NCI-H524 (cell line): ENCODE results near the gene OTUD5.
"Not testable (repeated sequence)": the region's sequence is repeated elsewhere in the genome, so short reads cannot be mapped to it uniquely, and the experiment has no call there.

ENCODE experiments used
- DNase-seq, 2 experiments: peaks; one replicate each; lab custom pipeline; 2025; lab: John Stamatoyannopoulos, UW

Gene OTUD5, protein sequence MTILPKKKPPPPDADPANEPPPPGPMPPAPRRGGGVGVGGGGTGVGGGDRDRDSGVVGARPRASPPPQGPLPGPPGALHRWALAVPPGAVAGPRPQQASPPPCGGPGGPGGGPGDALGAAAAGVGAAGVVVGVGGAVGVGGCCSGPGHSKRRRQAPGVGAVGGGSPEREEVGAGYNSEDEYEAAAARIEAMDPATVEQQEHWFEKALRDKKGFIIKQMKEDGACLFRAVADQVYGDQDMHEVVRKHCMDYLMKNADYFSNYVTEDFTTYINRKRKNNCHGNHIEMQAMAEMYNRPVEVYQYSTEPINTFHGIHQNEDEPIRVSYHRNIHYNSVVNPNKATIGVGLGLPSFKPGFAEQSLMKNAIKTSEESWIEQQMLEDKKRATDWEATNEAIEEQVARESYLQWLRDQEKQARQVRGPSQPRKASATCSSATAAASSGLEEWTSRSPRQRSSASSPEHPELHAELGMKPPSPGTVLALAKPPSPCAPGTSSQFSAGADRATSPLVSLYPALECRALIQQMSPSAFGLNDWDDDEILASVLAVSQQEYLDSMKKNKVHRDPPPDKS

DNA sequence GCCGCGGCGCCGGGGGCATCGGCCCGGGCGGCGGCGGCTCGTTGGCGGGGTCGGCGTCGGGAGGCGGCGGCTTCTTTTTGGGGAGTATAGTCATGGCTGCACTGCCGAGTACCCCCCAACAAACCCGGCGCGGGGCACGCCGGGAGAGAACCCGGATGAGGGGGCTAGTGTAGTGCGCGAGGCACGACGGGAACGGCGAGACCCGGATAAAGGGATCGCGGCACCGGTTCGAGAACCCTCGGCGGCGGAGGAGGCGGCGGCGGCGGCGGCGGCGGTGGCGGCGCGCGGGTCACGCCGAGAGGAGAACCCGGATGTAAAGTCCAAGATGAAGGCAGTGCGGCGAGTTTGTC, at the start of gene OTUD5:
Gene OTUD5 (minus strand): TSS at position 131 of the 350 bp plus-strand sequence. CDS start 37 bp downstream, at position 94.
- peak; percentile 78 to 85 for DNase-seq

DNA sequence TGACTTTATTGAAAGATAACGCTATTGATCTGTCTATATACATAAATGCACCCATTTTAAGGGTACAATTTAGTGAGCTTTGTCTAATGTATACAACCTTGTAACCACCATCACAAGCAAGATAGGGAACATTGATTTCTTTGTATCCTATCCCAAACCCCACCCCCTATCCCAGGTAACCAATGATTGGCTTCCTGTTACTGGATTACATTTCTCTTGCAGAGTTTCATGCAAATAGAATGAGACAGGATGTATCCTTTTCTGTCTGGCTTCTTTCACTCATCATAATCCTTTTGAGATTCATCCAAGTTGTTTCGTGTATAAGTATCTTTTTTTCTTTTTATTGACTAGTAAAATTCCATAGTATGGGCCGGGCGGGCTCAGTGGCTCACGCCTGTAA, 46.3 kb upstream of the OTUD5 start:
- no peak for DNase-seq

DNA sequence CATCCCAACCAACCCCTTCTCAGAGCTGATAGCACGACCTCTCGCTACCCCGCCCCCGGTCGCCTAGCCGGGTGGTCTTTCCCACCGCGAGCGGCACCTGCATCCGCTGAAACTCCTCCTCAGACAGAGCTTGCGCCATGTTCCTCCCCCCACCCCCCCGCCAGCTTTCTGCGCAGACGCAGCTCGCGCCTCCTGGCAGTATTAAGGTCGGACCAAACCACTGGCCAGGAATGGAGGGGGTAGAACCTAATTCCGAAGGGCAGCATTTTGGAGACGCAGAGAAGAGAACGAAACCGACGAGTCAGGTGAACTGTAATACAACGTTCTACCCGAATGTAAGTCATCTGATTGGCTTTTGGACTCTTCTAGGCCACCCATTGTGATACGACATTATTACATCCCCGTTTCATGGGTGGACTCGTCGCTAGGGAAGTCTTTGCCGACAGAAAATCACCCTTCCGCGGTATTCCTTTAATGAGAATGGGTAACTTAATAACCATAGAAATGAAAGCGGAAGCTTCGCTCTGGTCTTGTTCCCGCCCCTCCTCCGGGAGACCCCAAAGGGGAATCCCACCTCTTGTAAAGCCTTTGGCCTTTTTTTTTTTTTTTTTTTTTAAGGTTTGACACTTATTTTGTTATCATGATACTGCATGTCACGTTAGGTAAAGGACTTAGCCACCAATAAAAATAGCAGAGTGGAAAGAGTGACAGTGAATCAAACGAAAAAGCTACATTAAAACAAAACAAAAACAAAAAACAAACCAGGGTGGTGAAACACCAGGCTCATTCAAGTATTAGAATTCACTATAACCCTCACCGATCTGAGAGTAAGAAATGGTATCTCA, 44.9 kb upstream of the OTUD5 start, which contains the start of gene GRIPAP1:
Gene GRIPAP1 (minus strand): TSS at position 174 of the 845 bp plus-strand sequence. CDS start 35 bp downstream, at position 139.
- peak; percentile 79 to 91 for DNase-seq

DNA sequence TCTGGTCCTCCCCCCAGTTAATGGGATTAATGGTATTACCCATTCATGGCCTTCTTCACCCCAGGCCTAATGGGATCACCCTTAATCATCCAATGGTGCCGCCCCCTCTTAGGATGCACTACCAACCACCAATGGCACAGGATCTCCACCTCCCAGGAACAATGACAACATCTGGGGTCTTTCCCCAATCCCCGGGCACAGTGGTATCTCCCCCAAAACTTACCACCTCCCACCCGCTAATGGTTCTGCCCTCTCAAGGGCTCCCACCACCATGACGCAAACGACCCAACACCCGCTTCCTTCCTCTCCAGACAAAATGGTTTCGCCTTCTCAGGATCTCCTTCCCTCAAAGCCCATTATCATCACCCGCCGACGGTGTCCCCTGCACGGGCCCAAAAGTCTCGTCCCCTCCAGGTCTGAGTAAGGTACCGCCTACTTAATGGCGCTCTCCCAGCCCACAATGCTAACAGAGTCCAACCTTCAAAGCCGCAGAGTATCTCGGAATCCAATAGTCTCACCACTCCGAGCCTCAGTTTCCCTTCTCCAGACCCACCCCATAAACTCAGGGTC, 44.2 kb upstream of the OTUD5 start:
- DNase-seq, result peak; percentile 86 to 88

DNA sequence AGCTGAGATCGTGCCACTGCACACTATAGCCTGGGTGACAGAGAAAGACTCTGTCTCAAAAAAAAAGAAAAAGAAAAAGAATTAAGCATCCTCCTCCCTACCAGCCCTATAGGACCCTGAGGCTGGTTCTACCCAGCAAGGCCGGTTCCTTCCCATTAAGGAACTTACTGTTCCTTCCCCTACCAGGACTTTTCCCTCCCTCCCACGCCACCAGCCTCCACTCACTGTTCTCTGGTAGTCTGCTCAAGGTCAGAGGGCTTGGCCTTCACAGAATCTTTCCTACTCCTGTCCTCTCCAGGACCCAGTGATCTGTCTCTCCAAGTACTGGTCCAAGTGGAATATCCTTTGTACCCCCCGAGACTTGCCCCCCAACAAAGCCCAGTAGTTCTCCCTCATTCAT, 43.2 kb upstream of the OTUD5 start:
- no peak for DNase-seq

DNA sequence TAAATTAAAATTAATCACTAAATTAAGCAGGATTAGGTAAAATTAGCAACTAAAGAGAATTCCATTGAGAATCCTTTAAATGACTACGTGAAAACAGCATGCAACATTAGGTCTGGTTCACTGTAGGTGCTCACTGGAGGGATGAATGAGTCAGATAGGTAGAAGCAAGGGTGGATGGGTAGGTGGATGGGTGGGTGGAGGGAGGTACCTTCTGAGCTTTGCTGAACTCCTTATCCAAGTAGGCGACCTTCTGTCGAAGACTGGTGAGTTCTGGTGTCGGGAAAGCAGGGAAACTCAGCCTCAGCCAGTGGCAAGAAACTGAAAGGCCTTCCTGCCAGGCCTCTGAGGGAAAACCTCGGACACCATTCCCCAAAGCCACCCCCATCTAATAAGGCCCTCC, 41.6 kb upstream of the OTUD5 start:
- DNase-seq, result no peak

DNA sequence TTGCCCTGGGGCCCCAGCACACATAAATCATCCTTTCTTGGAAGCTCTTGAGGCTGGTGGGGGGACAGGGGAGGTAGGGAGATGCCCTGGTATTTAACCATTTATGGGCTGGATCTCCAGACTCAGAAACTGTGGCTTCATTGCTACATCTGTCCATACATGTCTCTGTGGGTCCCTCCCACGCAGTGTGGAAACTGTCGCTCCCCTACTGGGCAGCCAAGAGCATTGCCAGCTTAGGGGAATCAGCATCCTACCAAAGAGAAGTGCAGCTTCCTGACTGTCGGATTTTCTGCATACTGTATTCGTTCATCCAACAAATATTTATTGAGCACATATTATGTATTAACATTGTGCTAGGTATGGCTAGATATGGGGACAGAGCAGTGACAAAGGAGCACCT, 41.0 kb upstream of the OTUD5 start:
- no peak for DNase-seq

DNA sequence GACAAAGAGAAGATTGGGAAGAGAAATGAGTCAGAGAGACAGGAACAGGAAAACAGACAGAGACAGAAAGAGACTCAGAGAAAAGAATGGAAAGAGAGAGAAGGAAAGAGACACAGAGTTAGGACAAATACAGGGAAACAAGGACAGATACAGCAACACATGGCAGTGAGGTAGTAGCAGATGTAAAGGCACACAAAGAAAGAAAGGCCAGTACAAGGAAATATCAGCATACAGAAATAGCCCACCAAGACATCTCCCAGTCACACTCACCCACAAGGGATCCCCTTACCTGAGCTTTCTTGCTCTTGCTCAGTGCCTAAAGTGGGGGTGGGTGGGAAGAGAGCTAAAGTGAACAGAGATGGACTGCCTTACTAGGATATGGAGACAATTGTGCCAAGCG, 40.5 kb upstream of the OTUD5 start:
- no peak for DNase-seq

DNA sequence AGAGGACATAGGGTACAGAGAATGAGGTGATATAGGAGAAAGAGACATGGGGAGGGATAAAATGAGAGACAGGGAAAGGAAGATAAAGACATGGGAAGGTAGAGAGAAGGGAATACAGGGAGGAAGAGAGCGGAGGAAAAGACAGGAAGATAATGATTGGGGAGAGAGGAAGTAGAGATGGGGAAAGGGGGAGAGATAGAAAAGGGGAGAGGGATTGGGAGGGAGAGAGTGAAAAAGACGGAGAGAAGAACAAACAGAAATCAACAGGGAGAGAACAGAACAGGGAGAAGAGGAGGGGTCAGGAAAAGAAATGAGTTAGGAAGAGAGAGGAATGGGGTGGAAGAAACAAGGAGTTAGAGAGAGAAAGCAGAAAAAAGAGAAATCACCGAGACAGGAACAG, 40.0 kb upstream of the OTUD5 start:
- DNase-seq, result no peak

DNA sequence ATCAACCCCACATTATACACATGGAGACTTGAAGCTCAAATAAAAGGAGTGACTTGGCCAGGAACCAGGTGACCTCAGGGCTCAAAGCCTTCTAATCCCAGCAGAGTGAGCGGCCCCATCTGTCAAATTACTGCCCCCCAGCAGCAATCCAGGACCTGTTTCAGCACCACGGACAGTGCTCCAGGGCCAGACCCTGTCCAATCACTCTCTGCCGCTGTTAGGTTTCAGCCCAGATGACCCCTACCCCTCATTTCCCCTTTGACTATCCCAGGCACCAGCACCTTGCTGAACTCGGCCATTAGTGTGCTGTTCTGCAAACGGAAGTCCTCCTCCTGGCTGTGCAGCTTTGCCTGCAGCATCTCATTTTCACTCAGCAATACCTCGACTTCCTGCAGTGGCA, 39.6 kb upstream of the OTUD5 start:
- DNase-seq, result peak in 1 of 2 experiments; percentile 30

DNA sequence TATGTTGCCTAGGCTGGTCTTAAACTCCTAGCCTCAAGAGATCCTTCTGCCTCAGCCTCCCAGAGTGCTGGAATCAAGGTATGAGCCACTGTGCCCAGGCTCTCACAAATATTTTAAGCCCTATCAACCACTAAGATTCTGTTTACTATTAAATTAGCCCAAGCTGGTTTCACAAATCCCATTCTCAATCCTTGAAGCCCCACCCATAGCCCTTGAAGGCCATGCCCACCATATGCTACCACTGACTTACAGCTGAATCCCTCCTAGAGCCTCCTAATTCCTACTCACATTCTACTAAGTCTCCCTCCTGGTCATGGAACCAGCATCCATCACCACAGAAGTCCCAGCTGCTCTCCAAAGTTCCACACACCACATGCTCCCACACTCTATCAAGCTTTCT, 34.9 kb upstream of the OTUD5 start:
- peak; percentile 81 to 92 for DNase-seq

DNA sequence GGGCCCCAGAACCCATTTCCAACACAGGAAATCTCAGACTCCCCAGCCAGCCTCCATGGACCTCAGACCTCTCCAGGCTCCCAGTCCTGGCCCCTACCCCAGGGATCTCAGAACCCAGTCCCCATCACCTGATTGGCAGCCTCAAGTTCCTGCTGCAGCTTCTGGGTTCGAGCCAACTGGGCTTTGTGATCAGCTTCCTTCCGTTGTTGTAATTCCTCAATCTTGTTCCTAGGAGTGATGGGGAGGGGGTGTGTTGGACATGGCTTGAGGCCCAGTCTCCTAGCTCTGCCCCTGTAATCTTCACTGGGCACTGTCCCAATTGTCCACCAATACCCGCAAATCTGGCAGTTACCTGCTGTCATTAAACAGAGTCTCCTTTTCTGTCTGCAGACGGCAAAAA, 32.1 kb upstream of the OTUD5 start:
- no peak for DNase-seq

DNA sequence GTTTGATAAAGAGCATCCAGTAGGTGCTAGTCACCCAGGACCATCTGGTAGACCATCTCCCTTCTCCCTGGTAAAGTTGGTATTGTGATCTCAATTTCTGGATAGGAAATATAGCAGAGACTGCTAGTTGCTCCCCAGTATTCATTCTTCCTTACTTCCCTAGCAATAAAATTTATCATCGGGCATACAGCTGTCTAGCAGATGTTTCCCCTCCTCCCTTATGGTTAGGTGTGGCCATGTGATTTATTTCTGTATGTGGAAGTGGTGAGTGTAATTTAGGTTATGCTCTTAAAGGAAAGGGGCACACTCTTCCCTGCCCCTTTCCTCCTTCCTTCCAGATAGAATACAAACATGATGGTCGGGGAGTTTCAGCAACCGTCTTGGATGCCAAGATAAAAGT, 26.5 kb upstream of the OTUD5 start:
- no peak for DNase-seq

DNA sequence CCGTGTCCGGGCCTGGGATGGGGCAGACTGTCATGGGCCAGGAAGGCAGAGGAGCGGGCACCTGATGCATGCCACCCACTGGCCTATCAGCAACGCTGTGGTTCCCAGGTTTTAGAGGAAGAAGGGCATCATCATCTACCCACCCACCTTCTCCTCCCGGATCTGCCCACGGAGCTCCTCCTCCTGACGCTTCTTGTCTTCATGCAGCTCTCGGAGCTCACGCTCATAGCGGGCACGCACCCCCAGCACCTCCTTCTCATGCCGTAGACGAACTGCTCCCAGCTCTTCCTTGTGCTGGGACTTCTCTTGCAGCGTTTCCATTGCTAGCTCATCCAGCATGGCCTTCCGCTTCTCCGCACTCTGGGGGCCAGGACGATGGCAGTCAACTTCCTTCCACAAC, 25.7 kb upstream of the OTUD5 start:
- no peak for DNase-seq

DNA sequence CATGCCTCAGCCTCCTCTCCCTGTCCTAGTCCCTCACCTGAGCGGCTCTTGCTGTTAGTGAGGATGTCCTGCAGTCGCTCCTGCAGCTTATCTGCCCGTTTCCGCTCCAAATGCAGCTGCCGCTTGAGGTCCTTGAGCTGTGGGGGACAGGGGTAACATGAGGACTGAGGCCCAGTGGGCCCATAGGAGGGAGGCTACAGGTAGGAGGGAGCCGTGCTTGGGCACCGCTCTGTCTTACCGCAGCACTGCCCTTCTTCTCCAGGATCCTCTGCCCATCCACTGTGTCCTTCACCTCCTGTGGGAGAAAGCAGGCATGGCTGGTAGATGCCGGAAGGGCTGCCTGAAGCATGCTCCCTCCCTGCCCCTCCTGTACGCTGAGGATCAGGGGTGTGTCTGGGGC, 23.8 kb upstream of the OTUD5 start:
- no peak for DNase-seq

DNA sequence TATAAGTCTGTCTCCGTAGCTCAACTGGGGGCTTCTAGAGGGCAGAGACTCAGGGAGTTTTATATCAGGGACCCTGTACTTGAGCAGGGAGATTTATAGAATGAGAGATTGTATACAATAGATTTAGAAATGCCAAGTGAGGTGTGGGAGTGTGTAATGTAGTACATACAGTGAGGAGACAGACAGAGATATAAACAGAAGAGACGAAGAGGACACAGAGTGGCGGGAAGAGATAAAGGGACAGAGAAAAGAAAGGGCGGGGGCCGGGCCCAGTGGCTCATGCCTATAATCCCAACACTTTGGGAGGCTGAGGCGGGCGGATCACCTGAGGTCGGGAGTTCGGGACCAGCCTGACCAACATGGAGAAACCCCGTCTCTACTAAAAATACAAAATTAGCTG, 22.9 kb upstream of the OTUD5 start:
- not testable (repeated sequence) for DNase-seq

DNA sequence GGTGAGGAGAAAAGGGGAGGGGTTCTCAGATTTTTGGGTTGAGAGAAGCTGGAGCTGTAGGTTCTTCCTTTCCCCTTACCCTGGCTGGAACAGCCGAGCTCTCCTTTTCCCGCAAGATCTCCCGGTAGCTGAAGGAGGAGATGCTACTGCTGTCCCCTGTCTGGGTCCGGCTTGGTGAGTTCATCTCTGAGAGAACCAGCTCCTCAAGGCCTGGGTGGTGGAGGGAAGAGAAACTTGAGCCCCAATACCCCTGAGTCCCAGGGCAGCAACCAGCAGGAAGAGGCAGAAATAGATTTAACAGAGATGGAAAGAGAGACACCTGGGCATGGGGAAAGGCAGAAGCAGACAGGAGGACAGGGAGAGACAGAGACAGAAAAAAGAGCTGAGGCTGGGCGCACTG, 20.8 kb upstream of the OTUD5 start:
- DNase-seq, result no peak

DNA sequence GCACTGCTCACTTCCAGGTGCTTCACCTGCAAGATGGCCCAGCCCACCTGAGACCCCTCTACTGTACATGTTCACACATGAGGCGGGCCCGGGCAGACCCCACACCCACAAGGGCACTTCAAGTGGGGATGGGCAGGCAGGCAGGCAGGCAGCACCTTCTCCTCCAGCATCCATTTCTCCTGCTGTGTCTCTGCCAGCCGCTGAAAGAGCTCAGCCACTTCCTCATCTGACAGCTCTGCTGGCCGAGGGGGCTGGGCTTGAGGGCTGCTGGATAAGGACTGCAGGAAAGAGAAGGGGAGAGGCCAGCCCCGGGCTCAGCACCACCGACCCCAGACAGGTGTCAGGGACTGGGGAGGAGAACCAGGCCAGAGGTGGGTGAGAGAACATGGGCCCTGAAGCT, 18.7 kb upstream of the OTUD5 start:
- no peak for DNase-seq

DNA sequence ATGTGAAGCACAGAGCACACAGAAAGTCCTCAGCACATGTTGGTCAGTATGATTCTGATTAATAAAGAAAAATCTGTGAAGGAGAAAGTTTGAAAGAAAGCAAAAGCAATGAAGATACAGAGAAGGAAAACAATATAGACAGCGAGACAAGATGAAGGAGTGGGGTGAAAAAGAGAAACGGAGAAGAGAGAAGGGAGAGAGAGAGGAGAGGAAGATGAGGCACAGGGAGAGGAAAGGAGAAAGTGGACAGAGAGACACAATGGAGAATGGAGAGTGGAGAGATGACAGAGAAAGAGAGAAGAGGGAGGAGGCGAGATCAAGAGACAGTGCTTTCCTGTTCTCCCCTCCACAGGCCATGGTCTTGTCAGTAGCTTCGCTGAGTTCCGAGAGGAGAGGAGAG, 18.1 kb upstream of the OTUD5 start:
- DNase-seq, result no peak

DNA sequence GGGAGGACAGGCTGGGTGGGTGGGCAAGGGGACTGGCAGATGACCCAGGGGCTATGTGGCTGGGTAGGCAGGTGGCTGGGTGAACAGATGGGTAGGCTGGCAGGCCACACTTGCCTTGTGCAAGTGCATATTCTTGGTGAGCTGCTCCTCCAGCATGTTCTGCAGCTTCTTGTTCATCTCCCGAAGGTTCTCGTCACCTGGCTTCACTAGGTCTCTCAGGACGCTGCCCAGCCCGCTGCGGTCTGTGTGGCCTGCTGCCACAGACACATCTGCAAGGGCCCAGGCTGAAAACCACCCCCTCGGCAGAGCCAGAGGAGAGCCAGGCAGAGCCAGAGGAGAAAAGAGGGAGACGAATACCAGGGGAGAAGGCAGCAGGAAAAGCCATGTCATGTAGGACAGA, 17.6 kb upstream of the OTUD5 start:
- no peak for DNase-seq

DNA sequence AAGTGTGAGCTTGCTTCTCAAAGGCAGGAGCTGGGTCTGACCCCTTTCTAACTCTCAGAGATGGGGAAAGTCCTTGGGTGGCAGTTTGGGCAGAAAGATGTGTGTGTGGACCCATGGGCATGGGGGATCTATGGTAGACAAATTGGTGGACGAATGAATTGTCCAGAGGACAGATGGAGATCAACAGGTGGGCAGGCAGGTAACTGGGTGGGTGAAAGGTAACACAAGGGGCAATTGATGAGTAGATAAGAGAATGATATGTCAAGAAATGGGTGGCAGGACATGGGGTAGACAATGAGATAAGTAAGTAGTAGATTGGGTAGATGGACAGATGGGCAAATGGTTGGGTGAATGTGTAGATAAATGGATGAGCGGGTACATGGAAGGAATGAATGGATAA, 17.2 kb upstream of the OTUD5 start:
- DNase-seq, result no peak

DNA sequence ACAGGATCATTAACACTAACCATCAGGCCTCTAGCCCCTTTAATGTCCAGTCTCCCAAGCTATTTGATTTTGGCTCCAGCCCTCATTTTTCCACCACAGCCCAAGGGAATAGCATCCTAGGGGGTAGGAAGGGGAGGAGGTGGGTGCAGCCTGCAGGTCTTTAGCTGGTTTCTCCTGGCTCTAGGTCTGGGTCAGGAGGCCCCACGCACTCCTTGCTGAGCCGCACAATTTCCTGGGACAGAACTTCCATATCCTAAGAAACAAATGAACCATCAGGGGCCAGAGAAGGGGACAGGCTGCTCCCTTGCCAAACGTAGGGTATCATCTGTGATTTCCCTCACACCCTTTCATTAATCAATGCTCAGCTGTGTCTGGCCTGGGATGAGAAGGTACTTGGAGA, 16.6 kb upstream of the OTUD5 start:
- no peak for DNase-seq
